ENCODE results near the gene FUT7.
A peak's percentile ranks its signal among the peaks of the same experiment; 100 is the strongest.

Gene FUT7

DNA sequence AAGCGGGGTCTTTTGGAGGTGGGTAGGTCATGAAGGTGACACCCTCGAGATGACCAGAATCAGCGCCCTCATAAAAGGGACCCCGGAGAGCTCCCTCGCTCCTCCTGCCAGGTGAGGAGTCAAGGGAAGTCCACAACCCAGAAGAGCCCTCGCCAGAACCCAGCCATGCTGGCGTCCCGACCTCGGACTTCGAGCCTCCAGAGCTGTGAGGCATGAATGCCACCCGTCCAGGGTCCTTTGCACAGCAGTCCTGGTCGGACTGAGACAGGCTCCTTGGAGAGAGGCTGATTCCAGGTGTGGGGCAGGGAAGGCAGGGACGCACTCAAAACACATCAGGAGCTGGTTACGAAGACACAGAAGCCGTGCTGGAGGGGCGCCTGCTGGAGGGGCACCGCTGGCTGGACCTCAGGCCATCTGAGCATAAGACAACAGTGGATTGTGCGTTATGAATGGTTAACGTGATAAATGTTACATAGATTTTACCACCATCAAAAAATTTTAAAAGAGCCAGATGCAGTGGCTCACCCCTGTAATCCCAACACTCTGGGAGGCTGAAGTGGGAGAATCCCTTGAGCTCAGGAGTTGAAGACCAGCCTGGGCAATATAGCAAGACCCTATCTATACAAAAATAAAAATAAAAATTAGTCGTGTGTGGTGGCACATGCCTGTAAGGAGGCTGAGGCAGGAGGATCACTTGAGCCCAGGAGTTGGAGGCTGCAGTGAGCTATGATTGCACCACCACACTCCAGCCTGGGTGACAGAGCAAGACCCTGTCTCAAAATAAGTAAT is 29.8 kb downstream of the FUT7 start:
- DNase-seq (ENCODE audit: low spot score) = no peak

DNA sequence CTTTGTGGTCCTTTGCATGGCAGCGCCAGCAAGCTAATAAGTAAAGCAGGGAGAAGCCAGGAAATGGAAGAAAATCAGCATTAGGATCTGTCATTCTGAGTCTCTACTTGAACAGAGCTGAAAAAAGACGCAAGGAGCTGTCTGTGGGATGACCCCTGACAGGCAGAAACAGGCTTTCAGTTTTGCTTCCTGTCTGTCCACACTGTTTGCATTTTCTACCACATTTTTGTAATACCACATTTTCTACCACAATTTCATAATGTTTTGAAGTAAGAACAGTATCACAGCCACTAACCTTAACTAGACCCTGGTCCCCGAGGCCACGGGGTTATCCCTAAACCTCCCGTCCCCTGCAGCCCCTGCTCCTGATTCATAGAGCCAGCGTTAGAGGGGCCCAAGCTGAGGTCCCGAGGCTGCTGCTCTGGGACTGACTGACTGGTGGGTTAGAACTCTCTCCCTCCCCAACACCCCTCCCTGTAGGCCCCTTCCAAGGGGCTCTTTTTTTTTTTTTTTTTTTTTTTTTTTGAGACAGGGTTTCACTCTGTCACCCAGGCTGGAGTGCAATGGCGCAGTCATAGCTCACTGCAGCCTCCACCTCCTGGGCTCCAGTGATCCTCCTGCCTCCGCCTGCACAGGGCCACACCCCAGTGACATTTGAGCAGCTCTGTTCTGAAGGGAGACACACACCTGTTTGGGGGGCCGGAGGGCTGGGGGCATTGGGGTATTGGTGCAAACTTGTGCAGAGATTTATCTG is 31.5 kb downstream of the FUT7 start:
- no peak for DNase-seq (ENCODE audit: low spot score)

DNA sequence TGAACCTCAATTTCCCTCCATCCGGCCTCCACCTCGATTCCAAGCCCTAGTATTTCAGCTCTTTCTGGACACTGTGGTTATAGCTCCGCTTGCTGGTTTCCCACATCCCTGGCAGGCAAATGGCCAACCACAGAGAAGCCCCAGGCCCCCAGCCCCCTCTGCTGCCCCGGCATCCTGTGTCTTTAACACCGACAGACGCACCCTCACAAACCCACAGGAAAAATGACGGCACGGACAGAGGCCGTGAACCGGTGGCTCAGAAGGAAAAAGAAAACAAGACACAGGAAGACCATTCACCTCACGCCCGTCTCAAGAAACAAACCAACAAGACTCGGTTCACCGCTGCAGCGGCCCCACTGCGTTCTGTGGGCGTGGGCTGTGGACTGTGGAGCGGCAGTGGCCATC is 34.1 kb downstream of the FUT7 start:
- no peak for DNase-seq (ENCODE audit: low spot score)

DNA sequence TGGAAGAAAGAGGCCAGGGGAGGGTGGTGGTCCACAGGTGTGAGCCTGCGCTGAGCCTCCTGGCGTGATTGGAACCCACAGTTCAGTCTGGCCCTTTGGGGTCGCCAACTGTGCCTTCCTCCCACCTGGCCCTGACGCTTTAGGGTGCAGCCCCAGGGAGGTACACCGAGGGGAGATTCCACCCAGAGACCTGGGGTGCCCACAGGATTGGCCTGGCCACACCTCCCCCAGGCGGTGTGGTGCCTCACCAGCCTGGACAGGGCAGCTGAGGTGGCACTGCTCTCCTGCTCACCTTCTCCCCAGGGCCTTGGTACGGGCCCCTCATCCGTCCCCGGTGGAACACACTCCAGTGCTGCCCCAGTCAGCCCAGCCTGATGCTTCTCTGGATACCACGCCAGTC is 34.5 kb downstream of the FUT7 start:
- no peak for DNase-seq (ENCODE audit: low spot score)

DNA sequence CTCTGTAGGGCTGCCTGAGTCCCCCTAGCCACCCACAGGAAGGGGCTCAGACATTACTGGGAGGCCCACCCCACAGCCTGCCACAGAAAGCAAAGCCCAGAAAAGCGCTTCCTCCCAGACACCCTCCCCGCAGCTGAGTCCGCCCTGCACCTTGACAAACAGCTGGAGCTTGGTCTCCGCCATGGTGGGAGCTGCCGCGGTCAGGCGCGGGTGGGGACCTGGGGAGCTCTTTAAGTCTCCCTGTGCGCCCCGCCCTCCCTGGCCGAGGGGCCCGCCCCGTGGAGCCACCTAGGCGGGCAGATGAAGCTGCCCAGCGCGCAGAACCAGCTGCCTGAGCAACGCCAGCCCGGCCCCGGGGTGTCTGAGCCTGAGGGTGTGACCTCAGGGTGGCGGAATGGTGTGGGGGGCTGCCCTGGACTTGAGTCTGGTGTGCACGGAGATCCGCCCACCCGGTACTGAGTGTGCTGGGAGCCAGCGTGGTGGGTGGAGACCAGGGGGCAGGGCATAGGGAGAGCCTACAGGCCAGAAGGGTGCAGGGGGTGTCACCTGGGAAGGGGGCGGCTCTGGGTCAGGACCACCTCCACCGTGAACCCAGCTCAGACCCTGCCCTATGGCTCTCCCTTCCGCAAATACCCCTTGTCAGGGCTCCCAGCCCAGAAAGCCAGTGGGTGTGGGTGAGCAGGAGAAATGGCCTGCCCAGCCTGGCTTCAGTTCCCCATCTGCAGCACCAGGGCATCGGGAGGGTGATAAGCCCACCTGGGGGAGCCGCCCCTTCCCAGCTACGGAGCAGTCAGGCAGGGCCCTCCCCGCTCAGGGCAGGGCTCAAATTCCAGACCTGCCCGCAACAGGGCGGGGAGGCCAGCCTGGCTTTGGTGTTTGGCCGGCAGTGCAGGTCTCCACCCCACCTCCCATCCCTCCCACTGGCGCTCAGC is 35.3 kb downstream of the FUT7 start, which contains the start of gene CLIC3:
Gene CLIC3, minus strand, starts transcription at position 208 of the 932 bp plus-strand sequence. Its CDS starts 25 bp downstream, at position 183.
- no peak for DNase-seq (ENCODE audit: low spot score)

DNA sequence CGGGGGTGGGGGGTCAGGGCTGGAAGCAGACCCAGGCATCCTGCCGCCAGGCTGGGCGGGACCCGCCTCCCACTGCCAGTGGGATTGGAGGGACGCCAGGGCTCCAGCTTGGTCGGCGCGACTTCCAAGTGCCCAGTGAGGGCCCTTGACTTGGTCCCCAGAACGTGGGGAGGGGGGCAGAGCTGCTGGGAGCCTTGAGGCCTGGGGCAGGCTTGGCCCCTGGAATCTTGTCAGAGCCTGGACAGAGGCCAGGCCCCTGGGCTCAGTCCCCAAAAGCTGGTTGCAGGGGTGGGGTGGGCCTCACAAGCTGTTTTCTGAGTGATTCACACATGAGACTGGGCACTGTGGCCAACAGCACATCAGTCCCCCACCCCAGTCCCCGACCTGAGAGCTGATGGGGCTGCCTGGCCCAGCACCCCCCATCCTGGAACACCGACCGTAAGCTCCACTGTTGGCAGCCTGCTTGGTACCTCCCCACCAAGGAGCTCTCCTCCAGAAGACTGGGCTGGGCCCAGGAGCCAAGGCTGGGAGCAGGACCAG is 36.0 kb downstream of the FUT7 start:
- no peak for DNase-seq (ENCODE audit: low spot score)

DNA sequence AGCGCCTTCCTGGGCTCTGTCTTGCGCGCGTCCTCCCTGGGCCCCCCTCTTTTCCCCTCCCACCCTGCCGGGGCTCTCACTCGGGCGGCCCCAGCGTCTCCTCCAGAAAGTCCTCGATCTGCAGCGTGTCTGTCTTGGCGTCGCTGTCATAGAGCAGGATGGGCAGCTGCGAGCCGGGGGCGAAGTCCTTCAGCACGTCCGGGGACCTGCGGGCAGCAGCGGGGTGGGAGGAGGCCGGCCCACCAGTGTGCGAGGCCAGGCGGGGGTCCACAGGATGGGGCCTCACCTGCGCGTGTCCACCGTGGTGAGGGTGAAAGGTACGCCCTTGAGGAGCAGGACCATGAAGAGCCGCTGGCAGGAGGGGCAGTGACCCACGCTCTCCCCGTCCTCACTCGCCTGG is 36.5 kb downstream of the FUT7 start:
- DNase-seq (ENCODE audit: low spot score) = no peak

DNA sequence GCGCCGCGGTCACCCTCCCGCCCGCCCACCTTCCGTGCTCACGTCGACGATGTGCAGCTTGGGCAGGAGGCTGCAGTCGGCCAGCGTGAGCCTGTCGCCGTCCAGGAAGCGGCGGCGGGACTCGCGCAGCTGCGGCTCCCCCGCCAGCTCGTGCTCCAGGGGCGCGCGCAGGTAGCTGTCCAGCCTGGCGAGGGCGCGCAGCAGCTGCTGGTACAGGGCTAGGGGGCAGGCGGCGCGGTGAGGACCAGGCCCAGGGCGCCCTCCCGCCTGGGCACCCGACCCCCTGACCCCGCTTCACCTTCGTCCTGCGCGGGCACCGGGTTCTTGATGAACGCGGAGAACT is 37.0 kb downstream of the FUT7 start:
- DNase-seq (ENCODE audit: low spot score) = no peak

DNA sequence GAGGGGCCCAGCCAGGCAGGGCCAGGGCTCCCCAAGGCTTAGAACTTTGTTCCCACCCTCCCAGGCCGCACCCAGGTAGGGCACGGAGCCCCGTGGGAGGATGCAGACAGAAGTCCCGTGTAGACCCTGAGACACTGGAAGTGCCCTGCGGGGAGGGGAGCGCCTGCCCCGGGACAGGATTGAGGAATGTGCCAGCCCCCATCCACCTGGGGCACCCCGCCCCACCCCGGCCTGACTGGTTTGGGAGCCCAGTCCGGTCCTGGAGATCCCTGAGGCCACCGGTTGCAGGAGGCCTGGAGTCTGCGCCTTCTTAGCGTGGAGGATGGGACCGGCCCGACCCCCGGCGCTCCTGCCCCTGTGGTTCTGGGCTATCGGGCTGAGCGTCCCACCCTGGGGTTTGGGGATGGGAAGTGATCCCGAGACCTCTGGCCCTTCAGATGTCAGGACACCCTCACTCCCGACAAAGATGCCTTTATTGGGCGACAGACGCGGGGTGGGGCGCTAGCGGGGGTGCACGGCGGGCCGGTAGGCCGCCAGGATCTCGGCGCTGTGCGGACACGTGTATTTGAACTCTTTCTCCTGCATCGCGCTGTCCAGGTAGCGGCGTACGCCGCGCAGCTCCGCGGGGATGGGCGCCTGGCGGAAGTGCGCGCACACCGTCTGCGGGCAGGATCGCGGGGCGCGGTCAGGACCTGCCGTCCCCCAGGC is 37.6 kb downstream of the FUT7 start:
- no peak for DNase-seq (ENCODE audit: low spot score)

DNA sequence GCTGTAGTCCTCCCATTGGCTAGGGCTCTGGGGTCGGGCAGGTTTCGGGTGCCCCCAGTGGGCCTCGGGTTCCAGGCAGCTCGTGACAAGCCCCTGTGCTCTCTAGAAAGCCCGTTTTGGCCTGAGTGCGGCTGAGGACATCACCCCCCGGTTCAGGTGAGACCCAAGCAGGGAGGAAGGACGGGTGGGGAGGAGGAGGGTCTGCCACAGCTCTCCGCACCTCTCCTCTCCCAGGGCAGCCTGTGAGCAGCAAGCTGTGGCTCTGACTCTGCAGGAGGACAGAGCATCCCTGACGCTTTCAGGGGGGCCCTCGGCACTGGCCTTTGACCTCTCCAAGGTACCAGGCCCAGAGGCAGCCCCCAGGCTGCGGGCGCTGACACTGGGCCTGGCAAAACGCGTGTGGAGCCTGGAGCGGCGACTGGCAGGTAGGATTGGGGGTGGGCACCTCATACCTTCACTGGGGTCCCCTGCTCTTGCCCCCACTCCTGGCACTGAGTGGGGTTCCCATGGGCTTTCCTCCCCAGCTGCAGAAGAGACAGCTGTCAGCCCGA is 39.0 kb downstream of the FUT7 start:
- DNase-seq (ENCODE audit: low spot score) = no peak

DNA sequence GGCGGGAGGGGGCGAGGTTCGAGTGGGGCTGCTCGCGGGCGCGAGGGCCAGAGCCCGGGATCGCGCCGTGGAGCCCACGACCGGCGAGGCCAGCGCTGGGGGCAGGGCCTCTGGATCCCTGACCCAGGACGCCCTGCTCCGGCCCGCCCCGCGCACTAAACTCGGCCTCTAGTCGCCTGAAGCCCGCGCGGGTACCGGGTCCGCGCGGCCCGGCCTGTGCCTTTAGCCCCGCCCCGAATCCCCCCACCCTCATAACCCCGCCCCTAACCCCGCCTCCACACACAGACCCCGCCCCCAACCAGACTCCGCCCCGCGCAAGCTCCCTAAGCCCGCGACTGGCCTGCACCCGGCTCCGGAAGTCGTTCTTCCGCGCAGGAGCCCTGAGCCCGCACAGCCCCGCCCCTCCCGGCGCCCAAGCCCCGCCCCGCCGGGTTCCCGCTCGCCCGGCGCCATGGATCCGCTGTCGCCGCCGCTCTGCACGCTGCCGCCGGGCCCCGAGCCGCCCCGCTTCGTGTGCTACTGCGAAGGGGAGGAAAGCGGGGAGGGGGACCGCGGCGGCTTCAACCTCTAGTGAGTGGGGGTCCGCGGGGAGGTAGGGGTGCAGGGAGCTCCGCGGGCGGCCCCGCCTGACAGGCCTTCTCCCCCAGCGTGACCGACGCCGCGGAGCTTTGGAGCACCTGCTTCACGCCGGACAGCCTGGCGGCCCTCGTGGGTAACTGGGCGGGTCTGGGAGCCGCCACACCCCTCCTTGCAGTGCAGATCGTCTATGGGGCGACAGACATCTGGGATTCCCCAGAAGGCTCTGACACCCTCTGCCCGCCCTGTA is 39.7 kb downstream of the FUT7 start, which contains the start of gene PAXX:
Gene PAXX, plus strand, starts transcription at position 430 of the 826 bp plus-strand sequence. Its CDS starts 22 bp downstream, at position 452.
- DNase-seq (ENCODE audit: low spot score) = peak; percentile 77

DNA sequence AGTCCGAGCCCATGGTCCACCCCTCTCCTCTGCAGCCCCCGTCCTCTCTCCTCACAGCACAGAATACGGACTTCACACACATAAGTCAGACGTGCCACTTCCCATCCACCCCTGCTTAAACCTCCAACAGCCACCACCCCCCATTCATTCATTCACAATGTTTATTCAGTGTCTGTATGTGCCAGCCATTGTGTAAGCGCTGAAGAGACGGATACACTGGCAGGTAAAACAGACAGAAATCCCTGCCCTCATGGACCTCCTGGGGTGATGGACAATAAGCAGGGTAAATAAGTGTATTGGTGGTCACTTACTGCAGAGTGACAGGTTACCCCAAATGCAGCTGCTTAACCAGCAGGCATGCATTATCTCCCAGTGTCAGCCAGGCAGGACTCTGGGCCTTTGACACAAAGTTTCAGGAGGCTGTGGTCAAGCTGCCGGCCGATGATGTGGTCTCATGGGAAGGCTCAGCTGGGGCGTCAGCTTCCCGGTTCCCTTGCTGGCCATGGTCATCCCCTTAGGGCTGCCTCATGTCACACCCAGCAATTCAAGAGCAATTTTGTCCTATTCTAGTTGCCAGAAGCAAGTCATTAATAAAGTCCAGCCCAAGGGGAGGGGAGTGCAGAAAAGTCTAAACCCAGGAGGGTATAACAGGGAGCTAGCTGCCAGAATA is 41.5 kb downstream of the FUT7 start:
- DNase-seq (ENCODE audit: low spot score) = no peak

DNA sequence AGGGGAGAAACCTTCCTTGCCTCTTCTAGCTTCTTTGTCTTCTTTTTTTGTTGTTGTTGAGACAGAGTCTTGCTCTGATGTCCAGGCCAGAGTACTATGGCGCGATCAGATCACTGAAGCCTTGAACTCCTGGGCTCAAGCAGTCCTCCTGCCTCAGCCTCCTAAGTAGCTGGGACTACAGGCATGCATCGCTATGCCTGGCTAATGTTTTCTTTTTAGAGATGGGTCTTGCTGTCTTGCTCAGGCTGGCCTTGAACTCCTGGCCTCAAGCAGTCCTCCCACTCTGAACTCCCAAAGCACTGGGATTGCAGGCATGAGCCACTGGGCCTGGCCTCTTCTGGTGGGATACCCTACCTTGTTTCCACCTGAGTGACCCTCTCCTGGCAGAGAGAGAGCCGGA is 43.0 kb downstream of the FUT7 start:
- DNase-seq (ENCODE audit: low spot score) = no peak

DNA sequence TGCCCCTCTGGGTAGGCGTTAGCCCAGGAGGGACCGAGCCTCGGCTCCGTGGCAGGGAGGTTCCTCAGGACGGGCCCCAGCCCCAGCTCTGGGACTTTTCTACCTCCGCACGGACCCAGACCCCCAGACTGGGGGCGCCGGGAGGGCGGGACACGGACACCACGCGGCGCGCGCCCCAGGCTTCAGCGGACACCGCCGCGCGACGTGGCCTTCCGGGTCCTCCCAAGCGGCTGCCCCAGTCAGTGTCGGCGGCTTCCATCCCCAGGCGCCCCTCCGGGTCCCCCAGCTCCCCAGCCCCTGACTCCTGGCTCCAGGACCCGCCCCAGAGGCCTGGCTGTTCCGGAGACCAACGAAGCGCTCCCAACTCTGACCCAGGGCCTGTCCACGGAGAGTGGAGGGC is 46.0 kb downstream of the FUT7 start:
- no peak for DNase-seq (ENCODE audit: low spot score)

DNA sequence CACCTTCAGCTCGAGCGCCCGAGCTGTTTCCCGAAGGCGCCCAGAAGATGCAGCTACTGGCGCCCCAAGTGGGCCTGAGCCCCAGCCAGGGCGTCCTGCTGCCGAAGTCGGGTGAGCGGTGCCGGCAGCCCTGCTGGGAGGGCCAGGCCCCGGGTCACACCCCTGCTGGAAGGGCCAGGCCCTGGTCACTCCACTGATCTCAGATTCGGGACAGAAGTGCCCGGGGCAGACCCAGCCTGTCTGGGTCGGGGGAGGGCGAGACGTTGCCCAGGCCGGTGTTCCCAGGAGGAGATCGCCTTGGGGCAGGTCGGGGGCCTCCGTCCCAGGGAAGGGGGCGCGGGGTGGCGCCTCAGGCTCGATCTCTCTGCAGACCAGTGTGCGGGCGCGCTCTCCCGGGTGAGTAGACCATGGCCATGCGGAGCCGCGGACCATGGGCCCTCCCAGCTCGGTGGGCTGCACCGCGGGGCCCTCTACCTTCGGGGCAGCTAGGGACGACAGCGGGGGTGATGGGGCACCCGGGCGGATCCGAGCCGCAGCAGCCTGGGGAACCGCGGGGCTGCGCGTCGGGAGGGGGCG is 46.8 kb downstream of the FUT7 start:
- no peak for DNase-seq (ENCODE audit: low spot score)

DNA sequence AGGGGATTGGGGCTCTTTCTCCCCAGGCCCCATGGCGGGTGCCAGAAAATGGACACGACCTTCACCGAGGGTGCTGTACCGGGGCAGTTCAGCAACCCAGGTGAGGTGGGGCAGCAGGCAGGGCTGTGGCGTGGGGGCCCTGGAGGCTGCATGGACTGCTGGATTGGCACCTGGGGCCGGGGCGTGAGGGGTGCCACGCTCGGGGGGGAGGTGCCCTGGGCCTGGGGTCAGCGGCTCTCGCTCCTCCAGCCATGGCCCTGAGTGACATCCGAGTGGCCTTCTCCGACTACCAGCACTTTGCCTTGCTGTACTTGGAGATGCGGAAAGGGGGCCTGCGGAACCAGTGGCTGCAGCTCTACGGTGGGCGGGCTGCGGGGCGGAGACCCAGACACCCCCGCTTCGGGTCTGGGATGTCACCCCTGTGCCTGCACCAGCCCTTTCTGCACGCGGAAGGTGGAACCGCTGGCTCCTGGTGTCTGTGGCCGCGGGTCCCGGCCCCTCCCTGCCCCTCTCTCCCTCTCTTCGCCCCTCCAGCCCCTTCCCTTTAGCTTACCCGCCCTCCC is 47.3 kb downstream of the FUT7 start:
- no peak for DNase-seq (ENCODE audit: low spot score)

DNA sequence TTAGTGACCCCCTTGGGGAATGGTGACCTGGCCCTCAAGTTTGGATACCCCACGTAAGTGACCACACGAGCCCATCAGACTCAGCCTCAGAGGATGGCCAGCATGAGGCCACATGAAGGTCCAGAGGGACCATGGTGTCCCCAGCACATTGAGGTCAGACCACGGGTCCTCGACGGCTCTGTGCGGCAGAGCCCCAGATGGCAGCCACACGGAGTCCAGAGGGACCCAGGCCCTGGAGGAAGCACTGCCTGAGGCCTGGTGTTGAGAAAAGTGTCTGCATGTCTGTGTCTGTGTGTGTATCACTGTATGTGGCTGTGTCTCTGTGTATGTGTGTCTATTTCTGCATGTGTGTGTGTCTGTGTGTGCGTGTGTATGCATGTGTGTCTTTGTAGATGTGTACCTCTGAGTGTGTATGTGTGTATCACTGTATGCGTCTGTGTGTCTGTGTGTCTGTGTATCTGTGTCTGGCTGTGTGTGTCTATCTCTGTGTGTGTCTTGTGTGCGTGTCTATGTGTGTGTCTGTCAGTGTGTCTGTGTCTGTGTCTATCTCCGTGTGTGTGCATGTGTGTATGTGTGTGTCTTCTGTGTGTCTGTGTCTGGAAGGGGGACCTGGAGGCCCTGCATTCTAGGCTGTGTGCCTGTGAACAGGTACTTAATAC is 48.1 kb downstream of the FUT7 start:
- no peak for DNase-seq (ENCODE audit: low spot score)

DNA sequence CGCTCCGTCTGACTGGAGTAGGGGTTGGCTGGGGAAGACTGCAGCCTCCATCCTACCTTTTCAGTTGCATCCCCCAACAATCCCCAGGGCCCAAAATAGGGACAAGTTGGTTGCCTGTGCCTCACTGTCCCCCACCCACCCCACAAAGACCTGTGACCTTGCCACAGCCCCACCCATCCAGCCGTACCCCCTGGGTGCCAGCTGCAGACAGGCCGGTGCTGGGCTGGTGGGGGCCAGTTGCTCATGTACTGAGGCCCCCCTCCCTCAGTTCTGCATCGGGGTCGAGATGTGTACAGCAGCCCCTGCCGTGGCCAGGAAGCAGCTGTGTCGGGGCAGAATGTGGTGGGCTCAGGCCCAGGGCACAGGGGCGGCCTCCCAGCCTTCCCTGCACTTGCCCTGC is 48.7 kb downstream of the FUT7 start:
- no peak for DNase-seq (ENCODE audit: low spot score)
